ENCODE results near the gene DYNC1I2.

GRCh38 chr2:171709011-171709685 is 21.9 kb downstream of the DYNC1I2 start:
- no peak for TF ChIP-seq SUZ12 (IDR thresholded peaks at IDR 0.05)
- TF ChIP-seq ARNT (IDR thresholded peaks at IDR 0.05) = no peak

All from HEK293T (cell line).